Activated CD4-positive, alpha-beta T cell treated with anti-CD3 and anti-CD28 coated beads, Interleukin-2, amount 50 U/mL, for 48 hours (primary cell): ENCODE data around the gene TAF11L3.
"Not testable (repeated sequence)": the region's sequence is repeated elsewhere in the genome, so short reads cannot be mapped to it uniquely, and the experiment has no call there.

Source experiments
- DNase-seq, 2 experiments: peaks; one replicate each; pipeline ENCODE4 v3.0.0-alpha.2; 2020

TAF11L3 gene

DNA sequence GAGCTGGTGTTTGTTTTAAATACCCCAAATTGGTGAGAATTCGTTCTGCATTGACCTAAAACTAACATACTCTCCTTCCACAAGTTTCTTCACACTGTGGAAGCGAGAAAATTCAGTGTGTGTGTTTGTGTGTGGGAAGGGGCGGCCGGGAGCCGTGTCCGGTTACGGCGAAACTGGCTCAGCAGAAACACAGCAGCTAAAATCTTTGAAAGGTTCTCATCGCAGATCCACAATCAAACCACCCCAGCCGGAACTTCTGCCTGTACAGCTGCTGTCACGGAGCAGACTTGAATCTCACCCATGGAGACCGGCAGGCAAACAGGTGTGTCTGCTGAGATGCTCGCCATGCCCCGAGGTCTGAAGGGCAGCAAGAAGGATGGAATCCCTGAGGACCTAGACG lies at the start of gene TAF11L3:
Gene TAF11L3, plus strand, starts transcription at position 301 of the 400 bp plus-strand sequence.
- not testable (repeated sequence) for DNase-seq

DNA sequence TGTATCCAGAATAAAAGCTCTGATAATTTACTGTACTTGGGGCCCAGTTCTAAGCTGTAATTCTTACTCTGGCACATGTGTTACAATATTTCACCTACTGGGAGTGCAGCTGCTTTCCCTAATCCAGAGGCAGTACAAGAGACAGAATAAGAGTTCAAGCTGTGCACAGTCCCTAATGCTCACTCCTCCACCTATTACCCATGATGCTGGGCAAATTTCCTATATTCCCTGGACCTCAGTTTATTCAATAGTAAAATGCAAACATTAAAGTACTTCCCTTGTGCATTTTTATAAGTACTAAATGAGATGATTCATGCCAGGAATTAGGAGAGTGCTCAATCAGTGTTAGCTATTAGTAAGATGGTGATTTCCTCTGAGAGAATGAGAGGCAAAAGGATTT lies 48.1 kb upstream of the TAF11L3 start:
- no peak for DNase-seq

DNA sequence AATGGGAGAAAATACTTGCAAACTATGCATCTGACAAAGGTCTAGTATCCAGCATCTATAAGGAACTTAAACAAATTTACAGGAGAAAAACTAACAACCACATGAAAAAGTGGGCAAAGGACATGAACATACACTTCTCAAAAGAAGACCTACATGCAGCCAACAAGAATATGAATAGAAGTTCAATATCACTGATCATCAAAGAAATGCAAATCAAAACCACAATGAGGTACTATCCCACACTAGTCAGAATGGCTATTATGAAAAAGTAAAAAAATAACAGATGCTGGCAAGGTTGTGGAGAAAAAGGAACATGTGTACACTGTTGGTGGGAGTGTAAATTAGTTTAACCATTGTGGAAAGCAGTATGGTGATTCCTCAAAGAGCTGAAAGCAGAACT lies 43.1 kb upstream of the TAF11L3 start:
- not testable (repeated sequence) for DNase-seq

DNA sequence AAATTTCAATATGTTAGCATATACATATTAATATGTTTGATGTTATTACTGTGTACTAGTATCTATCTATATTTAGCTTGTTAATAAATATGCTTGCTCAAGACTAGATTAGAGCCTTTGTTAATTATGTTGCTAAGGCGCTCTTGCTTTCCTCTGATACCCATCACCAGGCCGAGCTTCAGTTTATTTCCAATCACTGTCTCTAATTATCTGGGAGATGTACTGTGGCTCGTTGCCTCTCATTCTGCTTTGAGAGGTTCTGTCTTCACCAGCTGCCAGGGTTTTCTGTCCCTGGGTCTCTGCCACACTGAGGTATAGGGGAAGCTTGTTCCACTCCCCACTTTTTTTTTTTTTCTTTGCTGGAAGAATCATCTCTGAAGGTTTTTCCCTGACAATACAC lies 41.1 kb upstream of the TAF11L3 start:
- DNase-seq: no peak

DNA sequence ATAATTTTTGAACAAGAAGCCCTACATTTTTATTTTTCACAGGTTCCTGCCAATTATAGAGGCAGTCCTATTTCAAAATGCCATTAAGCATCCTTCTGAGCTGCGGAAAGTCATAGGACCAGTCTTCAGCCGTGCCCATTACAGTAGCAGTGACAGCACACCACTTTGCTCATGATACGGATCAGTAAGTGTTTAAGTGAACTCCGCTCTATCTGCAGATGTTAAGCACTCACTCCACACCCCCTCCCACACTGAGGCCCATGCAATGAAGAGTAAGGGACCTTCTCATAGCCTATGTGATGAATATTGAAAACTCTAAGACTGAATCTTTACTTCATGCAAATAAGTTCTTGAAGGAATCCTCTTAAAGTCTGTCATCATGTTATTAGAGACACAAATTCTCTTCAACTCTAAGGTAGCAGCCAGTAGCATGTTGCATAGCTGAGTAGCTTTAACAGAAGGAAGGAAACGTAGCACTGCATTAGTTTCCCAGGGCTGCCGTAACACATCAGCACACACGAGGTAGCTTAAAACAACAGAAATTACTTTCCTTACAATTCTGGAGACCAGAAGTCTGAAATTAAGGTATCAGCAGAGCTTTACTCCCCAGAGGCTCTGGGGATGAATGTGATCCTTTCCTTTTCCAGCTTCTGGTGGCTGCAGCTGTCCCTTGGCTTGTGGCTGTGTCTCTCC lies 40.4 kb upstream of the TAF11L3 start:
- no peak for DNase-seq

DNA sequence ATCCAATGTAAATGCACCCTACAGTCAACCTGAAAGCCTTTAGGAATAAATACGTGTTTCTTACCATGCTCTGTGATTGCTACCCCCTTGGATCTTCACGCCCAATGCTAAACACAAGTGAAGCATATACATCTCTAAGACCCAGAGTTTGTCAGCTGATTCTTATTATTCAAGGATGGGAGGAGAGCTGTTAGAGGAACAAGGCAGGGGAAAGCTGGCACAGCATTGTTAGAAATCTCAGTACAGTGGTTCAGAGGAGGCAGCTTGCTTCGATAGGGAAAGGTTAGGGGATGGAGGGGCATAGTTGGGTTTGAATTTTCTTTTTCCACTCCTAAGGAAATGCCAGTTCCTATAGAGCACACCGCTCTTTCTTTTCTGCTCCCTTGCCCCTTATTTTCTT lies 36.8 kb upstream of the TAF11L3 start:
- no peak for DNase-seq

DNA sequence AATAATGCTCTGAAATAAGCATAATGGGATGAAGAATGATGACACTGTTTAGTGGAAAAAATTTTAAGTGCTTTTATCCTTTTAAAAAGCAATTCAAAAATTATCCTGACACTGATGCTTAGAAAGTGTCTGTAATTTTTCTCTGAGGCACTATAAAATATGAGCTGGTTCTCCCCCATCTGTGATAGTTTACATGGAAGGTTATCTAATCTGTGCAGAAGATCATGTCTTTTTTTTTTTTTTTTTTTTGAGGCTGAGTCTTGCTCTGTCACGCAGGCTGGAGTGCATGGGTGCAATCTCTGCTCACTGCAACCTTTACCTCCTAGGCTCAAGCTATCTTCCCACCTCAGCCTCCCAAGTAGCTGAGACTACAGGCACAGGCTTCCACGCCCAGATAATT lies 35.4 kb upstream of the TAF11L3 start:
- no peak for DNase-seq

DNA sequence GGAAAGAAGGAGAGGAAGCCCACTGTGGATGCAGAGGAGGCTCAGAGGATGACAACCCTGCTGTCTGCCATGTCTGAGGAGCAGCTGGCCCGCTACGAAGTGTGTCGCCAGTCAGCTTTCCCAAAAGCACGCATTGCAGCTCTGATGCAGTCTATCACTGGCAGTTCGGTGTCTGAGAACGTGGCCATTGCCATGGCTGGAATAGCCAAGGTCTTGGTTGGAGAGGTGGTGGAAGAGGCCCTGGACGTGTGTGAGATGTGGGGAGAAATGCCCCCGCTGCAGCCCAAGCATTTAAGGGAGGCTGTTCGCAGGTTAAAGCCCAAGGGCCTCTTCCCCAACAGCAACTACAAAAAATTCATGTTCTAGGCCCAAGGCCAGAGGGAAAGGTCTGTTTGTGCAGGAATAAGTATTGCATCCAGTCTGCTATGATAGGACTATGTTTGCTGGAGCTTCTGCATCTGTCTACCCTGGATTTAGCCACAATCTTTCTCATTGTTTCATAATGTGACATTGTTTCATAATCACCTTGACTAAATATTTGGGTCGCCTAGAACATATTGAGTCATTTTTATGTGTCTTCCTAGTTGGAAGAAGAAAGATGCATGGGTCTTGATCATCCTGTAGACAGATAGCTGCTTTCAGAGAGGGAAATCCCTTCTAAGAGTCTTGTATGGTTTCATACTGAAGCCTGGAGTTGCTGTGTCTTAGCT lies 31.5 kb upstream of the TAF11L3 start:
- DNase-seq: not testable (repeated sequence)

DNA sequence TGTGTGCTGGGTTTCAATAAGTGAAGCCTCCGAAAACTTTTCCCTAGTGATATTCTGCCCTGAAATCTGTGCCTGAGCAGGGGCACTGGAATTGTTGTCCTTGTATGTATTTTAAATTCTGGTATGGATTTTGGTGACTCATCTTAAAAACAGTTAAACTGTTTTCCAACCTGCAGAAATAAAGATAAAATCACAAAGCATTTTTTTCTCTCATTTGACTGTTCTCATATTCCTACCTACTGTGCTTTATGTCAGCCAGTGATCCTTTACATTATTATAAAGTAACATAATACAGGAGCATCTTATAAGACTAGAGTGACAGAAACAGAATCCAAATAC lies 31.0 kb upstream of the TAF11L3 start:
- no peak for DNase-seq

DNA sequence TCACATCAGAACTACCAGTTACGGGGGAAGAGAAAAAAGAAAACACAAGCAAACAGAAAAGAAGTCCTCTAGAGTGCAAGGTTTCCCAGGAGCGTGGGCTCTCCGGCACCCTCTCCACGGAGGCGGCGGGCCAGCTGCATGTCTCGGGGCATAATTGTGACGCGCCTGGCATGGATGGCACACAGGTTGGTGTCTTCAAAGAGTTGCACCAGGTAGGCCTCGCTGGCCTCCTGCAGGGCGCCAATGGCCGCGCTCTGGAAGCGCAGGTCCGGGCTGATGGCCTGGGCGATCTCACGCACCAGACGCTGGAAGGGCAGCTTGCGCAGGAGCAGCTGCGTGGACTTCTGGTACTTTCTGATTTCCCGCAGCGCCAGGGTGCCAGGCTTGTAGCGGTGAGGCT lies 26.9 kb upstream of the TAF11L3 start:
- not testable (repeated sequence) for DNase-seq

DNA sequence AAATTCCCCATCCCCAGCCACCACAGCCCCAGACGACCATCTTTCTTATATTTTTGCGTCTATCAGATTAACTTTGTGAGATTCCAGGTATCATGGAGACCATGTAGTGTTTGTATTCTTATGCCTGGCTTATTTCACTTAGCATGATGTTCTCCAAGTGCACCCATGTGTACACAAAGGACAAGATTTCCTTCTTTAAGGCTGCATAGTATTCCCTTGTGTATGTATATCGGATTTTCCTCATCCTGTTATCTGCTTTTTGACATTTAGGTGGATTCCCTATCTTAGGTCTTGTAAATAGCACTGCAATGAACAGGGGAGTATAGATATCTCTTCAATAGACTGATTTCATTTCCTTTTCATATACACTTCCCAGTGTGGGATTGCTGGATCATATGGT lies 25.4 kb upstream of the TAF11L3 start:
- DNase-seq: no peak

DNA sequence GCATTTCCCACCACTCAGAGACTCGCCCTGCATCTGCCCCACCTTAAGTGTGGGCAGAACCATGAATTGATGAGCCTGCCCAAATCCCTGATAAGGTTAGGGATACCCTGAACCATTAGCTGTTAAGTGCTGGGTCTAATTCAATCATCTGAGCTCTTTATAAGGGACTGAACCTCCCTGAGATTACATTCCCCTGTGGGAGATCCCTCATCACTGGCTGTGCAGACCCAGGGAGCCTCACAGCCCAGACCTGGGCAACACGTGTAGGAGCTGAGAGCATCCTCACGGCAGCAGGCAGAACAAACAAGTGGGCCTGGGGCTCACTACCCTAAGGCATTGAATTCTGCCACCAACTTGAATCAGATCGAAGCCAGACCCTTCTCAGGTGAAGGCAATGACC lies 20.7 kb upstream of the TAF11L3 start:
- no peak for DNase-seq

DNA sequence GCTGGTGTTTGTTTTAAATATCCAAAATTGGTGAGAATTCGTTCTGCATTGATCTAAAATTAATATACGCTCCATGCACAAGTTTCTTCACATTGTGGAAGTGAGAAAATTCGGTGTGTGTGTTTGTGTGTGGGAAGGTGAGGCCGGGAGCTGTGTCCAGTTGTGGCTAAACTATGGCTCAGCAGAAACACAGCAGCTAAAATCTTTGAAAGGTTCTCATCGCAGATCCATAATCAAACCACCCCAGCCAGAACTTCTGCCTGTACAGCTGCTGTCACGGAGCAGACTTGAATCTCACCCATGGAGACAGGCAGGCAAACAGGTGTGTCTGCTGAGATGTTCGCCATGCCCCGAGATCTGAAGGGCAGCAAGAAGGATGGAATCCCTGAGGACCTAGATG lies 20.2 kb upstream of the TAF11L3 start, which contains the start of gene TAF11L2:
Gene TAF11L2, plus strand, starts transcription at position 301 of the 400 bp plus-strand sequence.
- not testable (repeated sequence) for DNase-seq

DNA sequence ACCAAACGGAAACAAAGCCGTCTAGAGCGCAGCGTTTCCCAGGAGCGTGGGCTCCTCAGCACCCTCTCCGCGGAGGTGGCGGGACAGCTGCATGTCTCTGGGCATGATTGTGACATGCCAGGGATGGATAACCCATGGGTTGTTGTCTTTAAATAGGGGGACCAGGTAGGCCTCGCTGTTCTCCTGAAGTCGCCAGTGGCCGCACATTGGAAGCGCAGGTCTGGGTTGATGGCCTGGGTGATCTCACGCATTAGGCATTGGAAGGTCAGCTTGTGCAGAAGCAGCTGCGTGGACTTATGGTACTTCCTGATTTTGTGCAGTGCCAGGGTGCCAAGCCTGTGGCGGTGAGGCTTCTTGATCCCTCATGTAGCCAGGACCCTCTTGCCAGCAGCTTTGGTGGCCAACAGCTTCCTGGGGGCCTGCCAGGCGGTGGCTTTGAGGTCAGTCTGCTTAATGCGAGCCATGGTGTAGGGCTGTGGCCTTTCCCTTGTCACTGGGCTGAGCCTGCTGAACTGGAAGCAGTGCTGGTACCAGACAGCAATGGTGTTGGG lies 6.3 kb upstream of the TAF11L3 start:
- no peak for DNase-seq

DNA sequence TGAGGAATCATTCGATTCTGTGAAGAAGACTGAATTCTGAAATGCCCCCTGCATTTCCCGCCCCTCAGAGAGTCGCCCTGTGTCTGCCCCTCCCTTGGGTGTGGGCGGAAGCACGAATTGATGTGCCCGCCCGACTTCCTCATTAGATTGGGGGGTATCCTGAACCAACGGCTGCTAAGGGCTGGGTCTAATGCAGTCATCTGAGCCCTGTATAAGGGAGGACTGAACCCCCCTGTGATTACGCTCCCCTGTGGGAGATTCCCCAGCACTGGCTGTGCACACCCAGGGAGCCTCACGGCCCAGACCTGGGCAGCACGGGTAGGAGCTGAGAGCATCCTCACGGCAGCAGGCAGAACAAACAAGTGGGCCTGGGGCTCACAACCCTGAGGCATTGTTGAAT lies 641 bp upstream of the TAF11L3 start:
- not testable (repeated sequence) for DNase-seq

DNA sequence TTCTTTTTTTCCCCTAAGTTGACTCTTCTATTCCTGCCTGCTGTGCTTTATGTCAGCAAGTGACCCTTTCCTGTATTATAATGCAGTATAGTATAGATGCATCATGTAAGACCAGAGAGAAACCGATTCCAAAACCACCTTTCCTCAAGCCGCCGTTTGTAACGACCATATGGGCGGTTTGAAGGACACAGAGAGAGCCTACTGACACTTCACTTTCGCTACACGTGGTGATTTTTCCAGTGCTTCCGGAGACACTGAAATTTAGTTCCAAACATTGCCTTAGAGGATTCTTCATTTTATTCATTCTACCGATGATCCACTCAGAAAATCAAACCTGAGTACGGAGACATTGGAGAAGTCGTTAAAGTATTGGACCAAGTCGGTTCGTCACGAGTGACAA lies 1.3 kb downstream of the TAF11L3 start:
- not testable (repeated sequence) for DNase-seq

DNA sequence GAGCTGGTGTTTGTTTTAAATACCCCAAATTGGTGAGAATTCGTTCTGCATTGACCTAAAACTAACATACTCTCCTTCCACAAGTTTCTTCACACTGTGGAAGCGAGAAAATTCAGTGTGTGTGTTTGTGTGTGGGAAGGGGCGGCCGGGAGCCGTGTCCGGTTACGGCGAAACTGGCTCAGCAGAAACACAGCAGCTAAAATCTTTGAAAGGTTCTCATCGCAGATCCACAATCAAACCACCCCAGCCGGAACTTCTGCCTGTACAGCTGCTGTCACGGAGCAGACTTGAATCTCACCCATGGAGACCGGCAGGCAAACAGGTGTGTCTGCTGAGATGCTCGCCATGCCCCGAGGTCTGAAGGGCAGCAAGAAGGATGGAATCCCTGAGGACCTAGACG lies 3.3 kb downstream of the TAF11L3 start, which contains the start of gene TAF11L4:
Gene TAF11L4, plus strand, starts transcription at position 301 of the 400 bp plus-strand sequence.
- not testable (repeated sequence) for DNase-seq

DNA sequence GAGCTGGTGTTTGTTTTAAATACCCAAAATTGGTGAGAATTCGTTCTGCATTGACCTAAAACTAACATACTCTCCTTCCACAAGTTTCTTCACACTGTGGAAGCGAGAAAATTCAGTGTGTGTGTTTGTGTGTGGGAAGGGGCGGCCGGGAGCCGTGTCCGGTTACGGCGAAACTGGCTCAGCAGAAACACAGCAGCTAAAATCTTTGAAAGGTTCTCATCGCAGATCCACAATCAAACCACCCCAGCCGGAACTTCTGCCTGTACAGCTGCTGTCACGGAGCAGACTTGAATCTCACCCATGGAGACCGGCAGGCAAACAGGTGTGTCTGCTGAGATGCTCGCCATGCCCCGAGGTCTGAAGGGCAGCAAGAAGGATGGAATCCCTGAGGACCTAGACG lies 6.8 kb downstream of the TAF11L3 start, which contains the start of gene TAF11L5:
Gene TAF11L5, plus strand, starts transcription at position 301 of the 400 bp plus-strand sequence.
- not testable (repeated sequence) for DNase-seq

DNA sequence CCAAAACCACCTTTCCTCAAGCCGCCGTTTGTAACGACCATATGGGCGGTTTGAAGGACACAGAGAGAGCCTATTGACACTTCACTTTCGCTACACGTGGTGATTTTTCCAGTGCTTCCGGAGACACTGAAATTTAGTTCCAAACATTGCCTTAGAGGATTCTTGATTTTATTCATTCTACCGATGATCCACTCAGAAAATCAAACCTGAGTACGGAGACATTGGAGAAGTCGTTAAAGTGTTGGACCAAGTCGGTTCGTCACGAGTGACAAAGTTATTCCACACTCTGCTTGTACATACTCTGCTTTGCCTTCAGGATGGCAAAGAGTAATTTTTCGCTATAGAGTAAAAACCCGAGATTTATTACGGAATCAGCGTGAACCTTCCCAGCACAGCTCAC lies 8.3 kb downstream of the TAF11L3 start:
- peak in 1 of 2 experiments; percentile 8 for DNase-seq

DNA sequence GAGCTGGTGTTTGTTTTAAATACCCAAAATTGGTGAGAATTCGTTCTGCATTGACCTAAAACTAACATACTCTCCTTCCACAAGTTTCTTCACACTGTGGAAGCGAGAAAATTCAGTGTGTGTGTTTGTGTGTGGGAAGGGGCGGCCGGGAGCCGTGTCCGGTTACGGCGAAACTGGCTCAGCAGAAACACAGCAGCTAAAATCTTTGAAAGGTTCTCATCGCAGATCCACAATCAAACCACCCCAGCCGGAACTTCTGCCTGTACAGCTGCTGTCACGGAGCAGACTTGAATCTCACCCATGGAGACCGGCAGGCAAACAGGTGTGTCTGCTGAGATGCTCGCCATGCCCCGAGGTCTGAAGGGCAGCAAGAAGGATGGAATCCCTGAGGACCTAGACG lies 10.2 kb downstream of the TAF11L3 start, which contains the start of gene TAF11L6:
Gene TAF11L6, plus strand, starts transcription at position 301 of the 400 bp plus-strand sequence.
- DNase-seq: not testable (repeated sequence)
